Bronchial epithelial cell (primary cell): ENCODE measurements around the gene RXFP2. TPM values are rescaled to one million over a fixed set of nuclear protein-coding genes. Genes with fewer than 3 reads are reported as not detected.

Experiments used
- DNase-seq: peaks from one replicate; pipeline ENCODE4 v3.0.0-alpha.2; 2010; ENCODE audit warnings: low read depth
- FAIRE-seq: peaks from 2 replicates; lab custom pipeline; 2011; peaks lifted over from hg19 to GRCh38; lab: Jason Lieb, UNC
- H3K27me3 ChIP-seq: 2 replicates; pipeline ENCODE4 v1.5.1; 2011; ENCODE audit warnings: low read length; ENCODE audit not compliant: control insufficient read depth, insufficient read depth
- H3K36me3 ChIP-seq: 2 replicates; pipeline ENCODE4 v1.5.1; 2011; ENCODE audit warnings: low read length; ENCODE audit not compliant: control insufficient read depth, insufficient read depth
- H3K4me3 ChIP-seq: 2 replicates; pipeline ENCODE4 v1.5.1; 2011; ENCODE audit warnings: mild to moderate bottlenecking, low read depth, low read length, control low read depth
- total RNA-seq: library from RNA; depleted of rRNA; stranded (reverse); fragments of >200 nt; gene quantifications from 2 replicates; pipeline ENCODE4 v1.2.1, GENCODE V29; 2014
- TF ChIP-seq, protein P1 (sequence below): IDR thresholded peaks from 2 replicates; pipeline ENCODE4 v1.5.1; 2011; ENCODE audit warnings: mild to moderate bottlenecking, moderate library complexity, low read length, control low read depth, inconsistent platforms; ENCODE audit not compliant: insufficient read depth, severe bottlenecking

The RXFP2 gene
- total RNA-seq, 1 donor from 2014 or later, result not detected

DNA sequence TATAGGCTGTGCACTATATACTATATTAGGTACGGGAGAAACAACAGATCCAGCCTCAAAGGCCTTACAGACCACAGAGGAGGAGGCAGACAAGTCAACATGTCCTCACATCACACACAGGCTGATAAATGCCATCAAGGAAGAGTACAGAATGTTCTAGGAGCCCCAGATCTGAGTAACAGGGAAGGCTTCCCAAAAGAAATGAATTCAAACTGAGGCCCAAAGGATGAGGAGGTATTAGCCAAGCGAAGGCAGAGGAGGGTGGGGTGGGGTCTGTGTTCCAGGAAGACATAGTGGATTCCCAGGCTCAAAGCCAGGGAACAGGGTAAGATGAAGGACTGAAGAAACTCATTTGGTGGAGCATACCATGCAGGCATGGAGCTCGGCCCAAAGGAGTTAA, 55.1 kb downstream of the RXFP2 start:
- Histone ChIP-seq H3K4me3 (no peak overlapping the region), H3K36me3 (no peaks in the 10 kb centered on the region), H3K27me3 (no peaks in the 10 kb centered on the region)
- FAIRE-seq (no peak), DNase-seq (no peak)
- TF ChIP-seq, protein P1, sequence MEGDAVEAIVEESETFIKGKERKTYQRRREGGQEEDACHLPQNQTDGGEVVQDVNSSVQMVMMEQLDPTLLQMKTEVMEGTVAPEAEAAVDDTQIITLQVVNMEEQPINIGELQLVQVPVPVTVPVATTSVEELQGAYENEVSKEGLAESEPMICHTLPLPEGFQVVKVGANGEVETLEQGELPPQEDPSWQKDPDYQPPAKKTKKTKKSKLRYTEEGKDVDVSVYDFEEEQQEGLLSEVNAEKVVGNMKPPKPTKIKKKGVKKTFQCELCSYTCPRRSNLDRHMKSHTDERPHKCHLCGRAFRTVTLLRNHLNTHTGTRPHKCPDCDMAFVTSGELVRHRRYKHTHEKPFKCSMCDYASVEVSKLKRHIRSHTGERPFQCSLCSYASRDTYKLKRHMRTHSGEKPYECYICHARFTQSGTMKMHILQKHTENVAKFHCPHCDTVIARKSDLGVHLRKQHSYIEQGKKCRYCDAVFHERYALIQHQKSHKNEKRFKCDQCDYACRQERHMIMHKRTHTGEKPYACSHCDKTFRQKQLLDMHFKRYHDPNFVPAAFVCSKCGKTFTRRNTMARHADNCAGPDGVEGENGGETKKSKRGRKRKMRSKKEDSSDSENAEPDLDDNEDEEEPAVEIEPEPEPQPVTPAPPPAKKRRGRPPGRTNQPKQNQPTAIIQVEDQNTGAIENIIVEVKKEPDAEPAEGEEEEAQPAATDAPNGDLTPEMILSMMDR, result no peak

DNA sequence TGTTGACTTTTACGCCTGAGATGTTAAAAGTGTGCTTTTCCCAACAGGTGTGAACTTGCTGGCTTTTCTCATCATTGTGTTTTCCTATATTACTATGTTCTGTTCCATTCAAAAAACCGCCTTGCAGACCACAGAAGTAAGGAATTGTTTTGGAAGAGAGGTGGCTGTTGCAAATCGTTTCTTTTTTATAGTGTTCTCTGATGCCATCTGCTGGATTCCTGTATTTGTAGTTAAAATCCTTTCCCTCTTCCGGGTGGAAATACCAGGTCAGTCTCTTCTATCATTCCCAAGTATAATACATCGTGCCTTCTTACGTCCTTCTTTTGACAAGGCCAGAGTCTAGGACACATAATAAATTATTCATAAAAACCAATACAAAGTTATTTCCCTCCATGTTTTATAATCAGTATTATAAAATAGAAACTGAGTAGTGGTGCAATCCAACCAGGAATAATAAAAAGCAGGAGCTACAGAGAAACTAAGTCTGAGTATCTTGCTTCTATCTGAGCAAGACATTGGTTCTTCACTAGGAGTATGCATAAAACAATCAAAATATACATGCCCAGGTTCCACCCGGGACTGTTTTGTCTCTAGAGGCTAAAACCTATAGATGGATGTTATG, 57.9 kb downstream of the RXFP2 start:
- DNase-seq, result peak; percentile 29

DNA sequence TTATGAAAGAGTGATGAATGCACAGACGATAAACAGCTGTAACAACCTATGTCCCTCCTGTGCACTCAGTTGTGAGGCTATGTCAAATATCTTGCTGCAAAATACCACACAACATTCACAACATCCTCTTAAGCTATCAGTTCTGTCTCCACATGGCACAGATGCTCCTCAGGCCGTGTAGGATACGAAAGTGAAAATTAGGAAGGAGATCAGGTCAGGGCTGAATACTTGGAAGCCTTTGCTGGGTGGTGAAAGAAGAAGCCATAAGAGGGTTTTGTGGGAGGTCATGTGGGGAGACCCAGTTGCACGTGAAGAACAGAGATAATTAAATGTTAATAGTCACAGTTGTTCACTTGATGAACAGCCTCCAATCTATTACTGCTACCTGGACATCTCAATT, 58.9 kb downstream of the RXFP2 start:
- FAIRE-seq (peak; percentile 40), DNase-seq (no peak)
- no peaks in the 10 kb centered on the region for H3K36me3 ChIP-seq
- no peaks in the 10 kb centered on the region for H3K27me3 ChIP-seq
- TF ChIP-seq, protein P1, result no peak
- H3K4me3 ChIP-seq, result no peak overlapping the region

More for the DNA sequence above, 57.9 kb downstream of the RXFP2 start:
- no peak for FAIRE-seq
- TF ChIP-seq, protein P1, result peak; percentile 31
- Histone ChIP-seq H3K4me3 (no peak overlapping the region), H3K36me3 (no peaks in the 10 kb centered on the region), H3K27me3 (no peaks in the 10 kb centered on the region)

DNA sequence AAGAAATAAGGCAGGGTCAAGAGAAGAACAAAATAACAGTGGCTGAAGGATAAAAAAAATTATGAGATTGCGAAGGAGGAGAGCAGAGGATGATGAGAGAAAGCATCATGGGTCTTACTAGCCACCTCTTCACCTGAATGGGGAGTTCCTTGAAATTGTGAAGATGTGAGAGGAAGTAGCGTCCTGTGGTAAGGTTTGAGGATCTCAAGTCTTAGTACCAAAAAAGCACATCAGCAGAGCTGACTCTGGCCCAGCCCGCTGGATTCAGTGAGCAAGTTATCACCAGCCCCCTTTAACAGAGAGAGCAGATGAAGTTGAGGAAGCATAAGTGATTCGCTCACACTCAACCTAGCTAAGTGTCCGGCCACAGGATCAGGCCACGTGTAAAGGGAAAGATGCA, 61.8 kb downstream of the RXFP2 start:
- TF ChIP-seq, protein P1, result no peak

DNA sequence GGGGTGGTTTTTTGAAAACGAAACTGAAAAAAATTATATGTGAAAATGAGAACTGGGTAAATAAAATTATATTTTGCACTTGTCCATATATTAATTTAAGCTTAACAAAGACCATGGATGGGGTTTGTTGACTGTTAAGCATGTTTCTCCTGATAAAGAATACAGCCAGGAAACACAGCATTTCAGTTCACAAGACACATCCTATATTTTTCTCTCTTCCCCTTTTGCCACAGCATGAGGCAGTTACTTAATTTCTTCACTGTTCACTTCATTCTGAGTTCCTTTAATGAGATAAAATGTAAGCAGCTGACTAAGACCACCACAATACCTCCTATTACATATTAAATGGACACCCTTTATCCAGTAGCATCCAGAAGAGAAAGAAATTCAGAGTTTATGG, 64.0 kb downstream of the RXFP2 start:
- no peak for FAIRE-seq
- no peak overlapping the region for H3K4me3 ChIP-seq
- TF ChIP-seq, protein P1, result no peak
- DNase-seq, result no peak
- H3K36me3 ChIP-seq, result no peaks in the 10 kb centered on the region
- H3K27me3 ChIP-seq, result no peaks in the 10 kb centered on the region

More for the DNA sequence above, 61.8 kb downstream of the RXFP2 start:
- Histone ChIP-seq H3K36me3 (no peaks in the 10 kb centered on the region), H3K27me3 (no peaks in the 10 kb centered on the region), H3K4me3 (no peak overlapping the region)
- no peak for FAIRE-seq
- no peak for DNase-seq

DNA sequence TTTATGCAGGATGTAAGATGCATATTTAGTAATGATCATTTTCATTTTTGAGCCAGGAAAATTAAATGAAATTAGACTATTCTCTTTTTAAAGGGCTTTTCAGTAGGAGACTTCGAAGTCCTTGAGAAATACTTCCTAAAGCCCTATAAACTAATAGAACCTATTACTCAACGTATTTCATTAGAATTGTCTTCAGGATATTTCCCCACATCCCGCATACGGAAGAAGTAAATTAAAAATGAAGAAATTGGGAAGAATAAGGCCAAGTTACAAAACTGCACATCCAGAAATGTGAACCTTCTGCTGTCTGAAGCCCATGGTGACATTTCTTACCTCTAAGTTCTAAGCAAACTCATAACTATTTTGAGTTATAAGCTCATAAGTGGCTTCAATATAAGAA, 66.5 kb downstream of the RXFP2 start:
- FAIRE-seq, result no peak

More for the DNA sequence above, 66.5 kb downstream of the RXFP2 start:
- no peak for DNase-seq
- Histone ChIP-seq H3K4me3 (no peak overlapping the region), H3K27me3 (no peaks in the 10 kb centered on the region), H3K36me3 (no peaks in the 10 kb centered on the region)
- TF ChIP-seq, protein P1, result no peak
